Hippocampal formation (tissue), 2 donors: ENCODE data around the gene VAC14.
"Not testable (repeated sequence)": the region's sequence is repeated elsewhere in the genome, so short reads cannot be mapped to it uniquely, and the experiment has no call there.

Source experiments
- DNase-seq, 2 donors: peaks; one replicate each; lab custom pipeline; 2025; lab: John Stamatoyannopoulos, UW

The VAC14 gene

DNA sequence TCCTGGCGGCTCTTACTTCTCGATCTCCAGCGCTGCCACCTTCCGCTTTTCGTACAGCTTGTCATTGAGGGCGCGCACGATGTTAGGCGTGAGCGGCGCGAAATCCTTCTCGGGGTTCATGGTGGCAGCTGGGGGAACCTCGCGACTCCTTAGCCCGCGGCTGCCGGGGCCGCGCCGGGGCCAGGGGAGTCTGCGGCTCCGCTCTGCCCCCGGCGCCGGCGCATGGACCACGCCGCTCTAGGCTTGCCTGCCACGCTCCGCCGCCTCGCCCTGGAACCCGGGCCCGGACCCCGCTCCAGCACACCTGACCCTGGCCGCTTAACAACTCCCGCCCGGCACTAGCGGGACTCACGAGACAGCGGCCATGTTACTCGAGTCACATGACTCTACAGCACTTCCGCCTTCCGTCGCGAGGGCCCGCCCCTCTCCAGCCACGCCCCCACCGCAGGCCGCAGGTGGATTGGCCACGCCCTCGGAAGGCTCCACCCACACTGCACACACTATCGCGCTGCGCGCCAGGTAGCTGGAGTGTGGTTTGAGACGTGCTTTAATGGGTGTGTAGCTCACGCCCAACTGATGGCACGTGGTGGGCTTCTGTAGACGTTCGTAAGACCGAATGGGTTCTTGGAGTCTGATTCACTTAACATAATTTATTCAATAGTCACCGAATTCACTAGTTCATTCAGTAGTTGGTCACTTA is at the start of gene VAC14:
Gene VAC14, minus strand, starts transcription at position 378 of the 700 bp plus-strand sequence. Its CDS starts 258 bp downstream, at position 120.
- DNase-seq: peak; percentile 78 to 80

DNA sequence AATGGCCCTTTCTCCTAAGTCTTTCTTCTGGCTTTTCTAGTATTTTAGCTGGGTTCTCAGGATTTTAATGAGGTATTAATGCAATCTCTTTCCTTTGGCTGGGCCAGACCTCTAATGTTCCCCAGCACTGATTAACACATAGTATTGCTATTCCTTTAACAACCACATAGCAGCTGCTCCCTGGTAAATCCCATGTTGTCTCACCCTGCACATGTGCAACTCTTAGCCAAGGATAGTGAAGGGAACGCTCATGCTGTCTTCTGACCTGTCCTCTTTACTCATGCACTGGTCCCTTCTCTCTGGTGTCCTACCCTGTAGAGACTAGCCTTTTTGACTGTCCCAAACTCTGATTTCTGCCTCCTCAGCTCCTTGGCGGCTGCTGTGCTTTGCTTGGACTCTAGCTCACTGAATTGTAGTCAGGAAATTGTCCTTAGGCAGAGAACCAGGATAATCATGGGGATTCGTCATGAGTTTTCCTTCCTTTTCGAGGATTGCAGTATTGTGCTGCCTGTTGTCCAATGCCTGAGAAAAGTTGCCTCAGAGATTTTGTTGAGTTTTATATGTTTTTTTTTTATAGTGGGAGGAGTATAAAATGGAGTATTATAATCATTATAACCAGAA is 22.6 kb upstream of the VAC14 start:
- not testable (repeated sequence) for DNase-seq

DNA sequence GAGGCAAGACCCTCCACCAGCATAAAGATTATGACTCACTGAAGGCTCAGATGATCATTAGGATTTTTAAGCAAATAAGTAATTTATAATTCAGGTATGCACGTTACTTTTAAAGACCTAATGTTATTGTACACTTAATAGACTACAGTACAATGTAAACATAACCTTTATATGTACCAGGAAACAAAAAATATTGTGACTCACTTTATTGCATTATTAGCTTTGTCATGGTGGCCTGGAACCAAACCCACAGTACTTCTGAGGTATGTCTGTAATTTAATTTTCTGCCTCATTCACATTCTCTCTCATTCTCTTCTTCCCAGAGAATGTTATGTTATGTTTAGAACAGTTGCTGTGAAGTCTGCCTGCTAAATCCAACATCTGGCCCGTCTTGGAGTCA is 21.8 kb upstream of the VAC14 start:
- DNase-seq: not testable (repeated sequence)

- DNase-seq: not testable (repeated sequence)
Observed at GRCh38 chr16:70818088-70818487, 17.1 kb upstream of the VAC14 start.

DNA sequence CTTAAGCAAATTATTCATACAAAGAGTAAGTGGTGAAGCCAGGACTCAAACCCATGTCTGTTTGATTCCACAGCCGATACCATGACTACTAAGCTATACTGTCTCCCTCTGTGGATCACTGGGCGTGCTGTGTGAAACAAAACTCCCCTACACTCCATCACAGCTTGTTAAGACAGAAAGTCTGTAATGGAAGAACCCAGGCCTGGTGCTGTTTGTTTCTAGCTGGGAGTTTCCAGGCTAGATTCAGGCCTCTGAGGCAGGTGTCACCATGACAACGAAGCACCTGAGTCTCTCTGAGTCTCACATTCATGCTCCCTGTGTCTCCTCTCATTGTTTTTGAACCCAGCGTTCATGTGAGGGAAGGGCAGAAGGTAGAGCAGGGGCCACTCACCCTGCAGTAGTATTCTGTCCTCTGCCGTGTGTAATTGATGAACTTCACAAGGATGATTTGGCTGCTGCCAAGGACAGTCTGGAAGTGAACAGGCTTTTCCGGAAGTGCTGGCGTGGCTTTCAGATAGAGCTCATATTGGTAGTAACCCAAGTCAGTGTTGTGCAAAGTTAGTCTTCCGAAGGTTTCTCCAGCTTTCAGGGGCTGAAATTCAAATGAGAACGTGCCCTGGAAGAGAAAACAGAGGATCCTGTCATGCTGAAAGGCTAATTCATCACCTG is 8.6 kb upstream of the VAC14 start:
- no peak for DNase-seq

GRCh38 chr16:70808371-70808770 is 7.4 kb upstream of the VAC14 start:
- no peak for DNase-seq

GRCh38 chr16:70805787-70806186 is 4.8 kb upstream of the VAC14 start:
- DNase-seq: no peak

GRCh38 chr16:70805380-70805779 is 4.4 kb upstream of the VAC14 start:
- no peak for DNase-seq

DNA sequence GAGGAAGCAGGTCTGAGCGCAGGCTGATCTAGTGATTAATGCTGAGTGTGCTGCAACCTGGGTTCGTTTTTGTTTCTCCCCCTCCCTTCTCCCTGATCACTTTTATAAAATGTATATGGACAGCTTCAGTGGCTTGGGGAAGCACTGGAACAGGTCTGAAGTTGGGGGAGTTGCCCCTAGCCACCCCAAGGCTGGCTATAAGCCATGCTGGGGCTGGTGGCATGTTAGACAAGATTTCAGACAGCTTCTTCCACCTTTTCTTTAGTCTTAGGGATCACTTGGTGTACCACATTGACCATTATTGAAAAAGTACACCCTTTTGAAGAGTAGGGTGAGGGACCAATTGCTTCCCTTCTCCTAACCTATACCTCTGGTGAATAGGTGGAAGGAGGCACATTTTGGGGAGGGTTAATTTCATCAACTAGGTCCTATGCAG is 3.8 kb upstream of the VAC14 start:
- DNase-seq: no peak

DNA sequence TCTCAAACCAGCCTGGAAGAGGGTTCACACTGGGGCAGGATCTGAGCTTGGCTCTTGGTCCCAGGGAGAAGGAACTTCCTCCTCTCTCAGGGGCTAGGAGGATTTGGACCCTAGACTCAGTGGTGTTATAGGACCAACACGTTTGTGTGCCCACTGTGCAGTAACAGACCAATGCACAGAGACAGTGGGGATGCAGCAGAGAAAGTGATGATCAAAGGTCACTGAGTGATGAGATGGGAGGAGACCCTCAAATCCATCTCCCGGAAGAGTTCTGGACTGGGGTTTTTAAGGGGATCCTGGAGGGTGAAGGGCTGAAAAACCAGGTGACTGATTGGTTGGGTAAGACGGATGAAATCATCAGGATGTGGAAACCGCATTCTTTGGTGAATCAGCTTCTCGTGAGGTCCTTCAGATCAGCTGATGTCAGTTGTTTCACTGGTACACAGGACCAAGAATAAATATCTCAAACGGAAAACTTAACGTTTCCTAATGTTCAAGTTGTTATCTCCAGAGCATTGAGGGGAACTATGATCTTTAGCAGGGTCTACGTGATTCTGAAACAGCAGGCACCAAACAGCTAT is 3.3 kb upstream of the VAC14 start:
- DNase-seq: no peak

DNA sequence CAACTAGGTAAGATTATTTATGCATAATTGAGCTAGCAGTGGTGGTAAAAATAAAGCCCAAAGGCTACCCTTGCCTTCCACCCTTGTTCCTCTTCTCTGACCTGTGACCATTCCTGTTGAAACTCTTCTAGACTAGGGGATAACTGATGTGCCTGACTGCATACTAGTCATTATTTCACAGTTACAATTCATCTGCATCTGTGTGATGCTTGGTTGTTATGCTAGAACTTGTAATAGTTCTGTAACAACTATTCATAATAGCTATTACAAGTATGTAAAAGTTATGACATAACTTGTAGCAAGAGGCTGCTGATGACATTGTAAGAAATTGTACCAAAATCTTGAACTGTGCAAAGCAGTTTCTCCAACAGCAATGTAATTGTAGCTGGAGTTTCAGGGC is 2.4 kb upstream of the VAC14 start:
- DNase-seq: no peak

- DNase-seq: no peak
Observed at GRCh38 chr16:70801611-70802010, 653 bp upstream of the VAC14 start.

GRCh38 chr16:70800311-70800710 is 647 bp downstream of the VAC14 start:
- DNase-seq: no peak

DNA sequence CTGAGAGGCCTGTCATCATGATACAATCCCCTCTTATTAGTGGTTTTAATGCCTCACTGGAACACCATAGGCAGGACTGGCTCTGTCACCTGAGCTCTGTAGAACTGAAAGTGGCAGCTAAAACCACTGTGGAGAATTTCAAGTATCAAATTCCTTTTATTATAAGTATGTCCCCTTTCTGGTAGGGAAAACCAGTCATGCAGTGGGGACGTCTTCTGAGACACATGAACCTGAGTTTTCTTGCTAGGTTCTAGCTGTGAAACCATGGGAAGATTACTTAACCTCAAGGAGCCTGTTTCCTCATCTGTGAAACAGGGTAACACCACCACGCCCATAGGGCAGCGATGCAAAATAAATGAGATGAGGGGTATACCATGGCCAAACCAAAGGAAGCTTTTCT is 4.7 kb downstream of the VAC14 start:
- DNase-seq: no peak

DNA sequence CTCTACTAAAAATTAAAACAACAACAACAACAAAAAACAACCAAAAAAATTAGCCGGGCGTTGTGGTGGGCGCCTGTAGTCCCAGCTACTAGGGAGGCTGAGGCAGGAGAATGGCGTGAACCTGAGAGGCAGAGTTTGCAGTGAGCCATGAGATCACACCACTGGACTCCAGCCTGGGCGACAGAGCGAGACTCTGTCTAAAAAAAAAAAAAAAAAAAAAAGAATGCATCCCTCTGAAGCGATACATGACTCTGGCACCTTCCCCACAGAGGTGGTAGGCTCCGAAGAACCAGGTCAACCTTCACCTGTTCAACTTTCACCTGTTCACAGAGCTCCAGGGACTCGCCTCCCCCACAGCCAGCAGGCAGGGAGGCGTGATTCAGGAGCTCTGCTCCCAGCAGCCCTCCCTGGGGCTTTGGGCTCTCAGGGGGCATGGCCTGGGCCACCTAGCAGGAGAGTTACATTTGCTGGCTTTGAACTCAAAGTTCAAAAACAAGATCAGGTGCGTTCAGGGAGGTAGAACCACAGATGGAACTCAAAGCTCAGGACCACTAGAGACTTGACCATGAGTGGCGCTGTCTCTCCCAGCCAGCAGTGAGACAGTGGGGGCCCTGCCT is 5.6 kb downstream of the VAC14 start:
- no peak for DNase-seq

GRCh38 chr16:70793851-70794502 is 7.0 kb downstream of the VAC14 start:
- no peak for DNase-seq

DNA sequence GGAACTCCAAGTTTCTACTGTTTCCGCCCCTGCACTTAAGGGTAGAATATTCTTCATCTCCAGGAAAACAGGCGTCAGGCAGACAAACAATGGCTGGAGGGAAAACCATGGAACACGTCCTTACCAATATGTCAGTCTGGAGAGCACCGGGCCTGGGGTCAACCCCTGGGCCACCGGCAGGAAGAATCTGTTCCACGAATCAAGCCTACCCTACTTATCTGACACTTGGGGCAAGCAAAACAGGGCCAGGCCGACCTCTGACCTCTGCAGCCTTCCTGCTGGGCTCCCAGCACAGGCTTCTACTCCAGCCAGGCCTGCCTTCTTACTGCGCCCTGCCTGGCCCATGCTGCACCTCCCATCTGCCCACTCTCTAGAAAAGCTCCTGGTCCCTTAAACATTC is 10.1 kb downstream of the VAC14 start:
- DNase-seq: no peak

DNA sequence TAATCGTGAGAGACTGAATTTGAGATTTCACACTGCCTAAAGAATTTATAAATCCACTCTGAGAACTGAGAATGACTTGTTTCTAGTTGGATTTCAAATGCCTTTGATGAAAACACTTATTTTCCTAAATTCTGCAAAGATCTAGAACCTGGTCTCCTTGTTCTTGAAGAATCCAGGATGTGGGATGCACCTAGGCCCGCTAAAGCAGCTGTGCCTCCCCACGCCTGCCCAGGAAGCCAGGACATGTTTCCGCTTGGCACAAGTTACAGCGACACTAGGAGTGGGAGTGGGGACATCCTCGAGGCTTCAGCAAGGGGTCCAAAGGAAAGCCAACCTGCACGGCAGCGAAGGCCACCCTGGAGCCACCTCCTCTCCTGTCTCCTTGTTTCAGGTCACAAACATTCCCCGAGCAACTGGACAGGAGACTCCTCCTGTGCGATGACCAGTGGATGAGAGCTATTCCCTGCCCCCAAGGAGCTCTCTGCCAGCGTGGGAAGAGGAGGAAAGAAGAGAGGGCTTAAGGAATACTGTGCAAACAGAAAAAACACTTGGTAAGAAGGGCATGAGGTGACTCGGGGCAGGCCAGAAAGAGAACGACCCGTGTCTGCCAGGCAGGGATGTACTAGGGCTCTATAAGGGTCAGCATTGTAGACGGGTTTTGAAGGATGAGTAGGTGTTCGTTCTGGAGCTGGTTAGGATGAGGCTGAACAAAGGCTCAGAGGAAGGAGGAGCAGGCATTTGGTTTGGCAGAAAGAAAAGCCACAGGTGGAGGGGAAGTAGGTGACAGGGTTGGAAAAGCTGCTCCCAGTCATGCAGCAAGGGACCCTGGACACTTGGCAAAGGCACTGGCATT is 11.1 kb downstream of the VAC14 start:
- no peak for DNase-seq

DNA sequence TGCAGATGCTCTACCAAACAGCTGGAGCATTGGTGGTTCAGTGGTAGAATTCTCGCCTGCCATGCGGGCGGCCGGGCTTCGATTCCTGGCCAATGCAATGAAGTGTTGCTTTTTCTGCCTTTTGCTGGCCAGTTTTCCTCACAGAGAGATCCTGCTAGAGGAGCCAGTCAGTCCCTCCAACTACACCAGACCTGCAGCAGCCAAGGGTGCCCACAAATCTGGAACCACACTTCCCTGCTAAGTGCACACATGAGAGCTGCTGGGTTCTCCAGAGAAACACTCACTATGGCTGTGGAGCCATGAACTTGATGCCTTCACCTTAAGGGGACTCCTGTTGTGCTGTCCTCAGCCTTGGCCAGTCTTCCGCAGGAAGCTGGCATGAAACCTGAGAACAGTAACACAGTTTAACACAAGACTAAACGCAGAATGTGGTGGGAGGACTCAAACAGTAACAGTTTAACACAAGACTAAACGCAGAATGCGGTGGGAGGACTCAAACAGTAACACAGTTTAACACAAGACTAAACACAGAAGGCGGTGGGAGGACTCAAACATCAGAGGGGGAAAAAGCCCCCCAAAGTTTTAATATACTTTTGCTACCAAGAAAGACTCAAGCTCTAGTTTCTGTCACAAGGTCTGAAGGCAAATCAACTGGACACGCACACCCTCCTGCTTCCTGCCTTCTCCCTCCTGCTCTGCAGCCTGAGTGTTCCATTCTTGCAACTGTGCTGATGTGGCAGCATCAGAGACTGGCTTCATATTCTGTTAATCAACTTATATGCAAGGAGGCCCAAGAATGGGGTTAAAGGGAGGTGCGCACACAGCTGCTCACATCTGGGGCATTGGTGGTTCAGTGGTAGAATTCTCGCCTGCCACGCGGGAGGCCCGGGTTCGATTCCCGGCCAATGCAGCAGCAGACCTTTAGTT is 12.0 kb downstream of the VAC14 start:
- peak in 1 of 2 donors; percentile 5 for DNase-seq
